Measurements from ENCODE around the gene WDR81.
"Not testable (repeated sequence)": the region's sequence is repeated elsewhere in the genome, so short reads cannot be mapped to it uniquely, and the experiment has no call there.

The WDR81 gene

GRCh38 chr17:1724351-1724868, at the start of gene WDR81:
WDR81 (plus strand) TSS chr17:1724704; CDS start chr17:1724960, 256 bp downstream.
- peak; percentile 66 to 74 for DNase-seq

- no peak for DNase-seq
These were observed 48.1 kb upstream of the WDR81 start for GRCh38 chr17:1676401-1676800.

- no peak for DNase-seq
These were observed 41.0 kb upstream of the WDR81 start for GRCh38 chr17:1683459-1683858.

GRCh38 chr17:1684378-1685189, 39.9 kb upstream of the WDR81 start, which contains the start of gene PRPF8:
PRPF8 (minus strand) TSS chr17:1684867; CDS start chr17:1684571, 296 bp downstream.
- peak; percentile 95 to 97 for DNase-seq

- DNase-seq = no peak
These were observed 38.4 kb upstream of the WDR81 start for GRCh38 chr17:1686086-1686485.

- DNase-seq = not testable (repeated sequence)
These were observed 36.1 kb upstream of the WDR81 start for GRCh38 chr17:1688405-1688804.

- DNase-seq = no peak
These were observed 33.8 kb upstream of the WDR81 start for GRCh38 chr17:1690544-1691221.

- no peak for DNase-seq
These were observed 31.2 kb upstream of the WDR81 start for GRCh38 chr17:1693339-1693738.

- no peak for DNase-seq
These were observed 29.1 kb upstream of the WDR81 start for GRCh38 chr17:1695365-1695764.

GRCh38 chr17:1697681-1698080, 26.8 kb upstream of the WDR81 start:
- DNase-seq = no peak

- DNase-seq = not testable (repeated sequence)
These were observed 24.6 kb upstream of the WDR81 start for GRCh38 chr17:1699891-1700290.

GRCh38 chr17:1703063-1703462, 21.4 kb upstream of the WDR81 start:
- DNase-seq = no peak

- no peak for DNase-seq
These were observed 19.5 kb upstream of the WDR81 start for GRCh38 chr17:1705004-1705403.

- DNase-seq = no peak
These were observed 17.4 kb upstream of the WDR81 start for GRCh38 chr17:1707107-1707506.

- not testable (repeated sequence) for DNase-seq
These were observed 15.6 kb upstream of the WDR81 start for GRCh38 chr17:1708791-1709346.

GRCh38 chr17:1709403-1709951, 15.0 kb upstream of the WDR81 start:
- no peak for DNase-seq

GRCh38 chr17:1709971-1710806, 14.3 kb upstream of the WDR81 start, which contains the start of gene TLCD2:
TLCD2 (minus strand) TSS chr17:1710377; CDS start chr17:1710242, 135 bp downstream.
- DNase-seq = peak in 1 of 2 experiments; percentile 48

- no peak for DNase-seq
These were observed 13.5 kb upstream of the WDR81 start for GRCh38 chr17:1710807-1711553.

GRCh38 chr17:1711804-1712203, 12.7 kb upstream of the WDR81 start:
- no peak for DNase-seq

GRCh38 chr17:1712271-1712670, 12.2 kb upstream of the WDR81 start:
- no peak for DNase-seq

- no peak for DNase-seq
These were observed 11.2 kb upstream of the WDR81 start for GRCh38 chr17:1713160-1713877.
